ENCODE data around the gene CCNA1. TPM values are rescaled to one million over a fixed set of nuclear protein-coding genes. Genes with fewer than 3 reads are reported as not detected.
A peak's percentile ranks its signal among the peaks of the same experiment; 100 is the strongest.

Gene CCNA1
- total and polyA plus RNA-seq, 10 of the 15 experiments (the other 5 are each of a cell fraction or from before 2014, with no cell fraction given), result 0.38 to 6.0 (median 1.1) TPM

DNA sequence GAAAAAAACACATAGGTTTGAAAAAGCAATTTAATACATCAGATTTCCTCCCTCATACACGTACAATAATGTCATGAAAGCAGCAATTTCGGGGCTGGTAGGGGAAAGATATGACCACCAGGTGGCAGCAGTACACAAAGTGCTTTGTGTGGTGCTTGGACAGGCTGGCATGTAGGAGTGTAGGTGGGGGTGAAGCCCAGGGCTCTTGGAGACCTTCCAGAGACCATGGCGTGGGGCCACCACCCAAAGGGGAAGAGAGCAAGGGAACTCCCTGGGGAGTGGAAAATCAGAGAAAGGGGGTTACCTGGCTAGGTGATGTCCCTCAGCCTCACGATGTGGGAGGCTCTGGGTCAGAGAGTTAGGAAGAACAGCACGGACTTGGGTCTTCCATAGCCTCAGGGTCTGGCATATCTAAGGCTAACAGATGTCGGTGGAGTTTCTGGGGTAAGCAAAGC, 11.8 kb upstream of the CCNA1 start (continued):
- TF ChIP-seq, protein P1, sequence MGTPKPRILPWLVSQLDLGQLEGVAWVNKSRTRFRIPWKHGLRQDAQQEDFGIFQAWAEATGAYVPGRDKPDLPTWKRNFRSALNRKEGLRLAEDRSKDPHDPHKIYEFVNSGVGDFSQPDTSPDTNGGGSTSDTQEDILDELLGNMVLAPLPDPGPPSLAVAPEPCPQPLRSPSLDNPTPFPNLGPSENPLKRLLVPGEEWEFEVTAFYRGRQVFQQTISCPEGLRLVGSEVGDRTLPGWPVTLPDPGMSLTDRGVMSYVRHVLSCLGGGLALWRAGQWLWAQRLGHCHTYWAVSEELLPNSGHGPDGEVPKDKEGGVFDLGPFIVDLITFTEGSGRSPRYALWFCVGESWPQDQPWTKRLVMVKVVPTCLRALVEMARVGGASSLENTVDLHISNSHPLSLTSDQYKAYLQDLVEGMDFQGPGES (IDR thresholded peaks at IDR 0.05), result no peak
- TF ChIP-seq FOXM1 (IDR thresholded peaks at IDR 0.05; ENCODE audit: low read depth, low read length) (no peak), SRF (IDR thresholded peaks at IDR 0.05; ENCODE audit: low read depth in 2 of 2, low read length in 2 of 2) (no peak), EED (IDR thresholded peaks at IDR 0.05; ENCODE audit: low read depth) (no peak), RUNX3 (IDR thresholded peaks at IDR 0.05; ENCODE audit: low read length) (no peak), ZNF622 (IDR thresholded peaks at IDR 0.05) (no peak), BHLHE40 (IDR thresholded peaks at IDR 0.05; ENCODE audit: borderline replicate concordance in 1 of 2, low read depth in 2 of 2, low read length in 1 of 2) (0 out of 4 replicates have a peak, but pooled peaks of 1 of the 2 experiments have one; percentile 24), POU2F2 (IDR thresholded peaks at IDR 0.05; ENCODE audit: borderline replicate concordance, low read depth, low read length) (peak; percentile 28; the same call in 1 of the 3 replicates), NBN (IDR thresholded peaks at IDR 0.05) (no peak), IKZF2 (IDR thresholded peaks at IDR 0.05) (peak in 1 of 2 experiments; percentile 35; a peak in 1 of 4 replicates), ASH2L (IDR thresholded peaks at IDR 0.05; ENCODE audit: borderline replicate concordance, low read depth) (no peak)
- TF ChIP-seq, protein P2, sequence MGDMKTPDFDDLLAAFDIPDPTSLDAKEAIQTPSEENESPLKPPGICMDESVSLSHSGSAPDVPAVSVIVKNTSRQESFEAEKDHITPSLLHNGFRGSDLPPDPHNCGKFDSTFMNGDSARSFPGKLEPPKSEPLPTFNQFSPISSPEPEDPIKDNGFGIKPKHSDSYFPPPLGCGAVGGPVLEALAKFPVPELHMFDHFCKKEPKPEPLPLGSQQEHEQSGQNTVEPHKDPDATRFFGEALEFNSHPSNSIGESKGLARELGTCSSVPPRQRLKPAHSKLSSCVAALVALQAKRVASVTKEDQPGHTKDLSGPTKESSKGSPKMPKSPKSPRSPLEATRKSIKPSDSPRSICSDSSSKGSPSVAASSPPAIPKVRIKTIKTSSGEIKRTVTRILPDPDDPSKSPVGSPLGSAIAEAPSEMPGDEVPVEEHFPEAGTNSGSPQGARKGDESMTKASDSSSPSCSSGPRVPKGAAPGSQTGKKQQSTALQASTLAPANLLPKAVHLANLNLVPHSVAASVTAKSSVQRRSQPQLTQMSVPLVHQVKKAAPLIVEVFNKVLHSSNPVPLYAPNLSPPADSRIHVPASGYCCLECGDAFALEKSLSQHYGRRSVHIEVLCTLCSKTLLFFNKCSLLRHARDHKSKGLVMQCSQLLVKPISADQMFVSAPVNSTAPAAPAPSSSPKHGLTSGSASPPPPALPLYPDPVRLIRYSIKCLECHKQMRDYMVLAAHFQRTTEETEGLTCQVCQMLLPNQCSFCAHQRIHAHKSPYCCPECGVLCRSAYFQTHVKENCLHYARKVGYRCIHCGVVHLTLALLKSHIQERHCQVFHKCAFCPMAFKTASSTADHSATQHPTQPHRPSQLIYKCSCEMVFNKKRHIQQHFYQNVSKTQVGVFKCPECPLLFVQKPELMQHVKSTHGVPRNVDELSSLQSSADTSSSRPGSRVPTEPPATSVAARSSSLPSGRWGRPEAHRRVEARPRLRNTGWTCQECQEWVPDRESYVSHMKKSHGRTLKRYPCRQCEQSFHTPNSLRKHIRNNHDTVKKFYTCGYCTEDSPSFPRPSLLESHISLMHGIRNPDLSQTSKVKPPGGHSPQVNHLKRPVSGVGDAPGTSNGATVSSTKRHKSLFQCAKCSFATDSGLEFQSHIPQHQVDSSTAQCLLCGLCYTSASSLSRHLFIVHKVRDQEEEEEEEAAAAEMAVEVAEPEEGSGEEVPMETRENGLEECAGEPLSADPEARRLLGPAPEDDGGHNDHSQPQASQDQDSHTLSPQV (IDR thresholded peaks at IDR 0.05), result no peak
- TF ChIP-seq, protein P3, sequence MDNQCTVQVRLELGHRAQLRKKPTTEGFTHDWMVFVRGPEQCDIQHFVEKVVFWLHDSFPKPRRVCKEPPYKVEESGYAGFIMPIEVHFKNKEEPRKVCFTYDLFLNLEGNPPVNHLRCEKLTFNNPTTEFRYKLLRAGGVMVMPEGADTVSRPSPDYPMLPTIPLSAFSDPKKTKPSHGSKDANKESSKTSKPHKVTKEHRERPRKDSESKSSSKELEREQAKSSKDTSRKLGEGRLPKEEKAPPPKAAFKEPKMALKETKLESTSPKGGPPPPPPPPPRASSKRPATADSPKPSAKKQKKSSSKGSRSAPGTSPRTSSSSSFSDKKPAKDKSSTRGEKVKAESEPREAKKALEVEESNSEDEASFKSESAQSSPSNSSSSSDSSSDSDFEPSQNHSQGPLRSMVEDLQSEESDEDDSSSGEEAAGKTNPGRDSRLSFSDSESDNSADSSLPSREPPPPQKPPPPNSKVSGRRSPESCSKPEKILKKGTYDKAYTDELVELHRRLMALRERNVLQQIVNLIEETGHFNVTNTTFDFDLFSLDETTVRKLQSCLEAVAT (IDR thresholded peaks at IDR 0.05), result no peak
- TF ChIP-seq, protein P4, sequence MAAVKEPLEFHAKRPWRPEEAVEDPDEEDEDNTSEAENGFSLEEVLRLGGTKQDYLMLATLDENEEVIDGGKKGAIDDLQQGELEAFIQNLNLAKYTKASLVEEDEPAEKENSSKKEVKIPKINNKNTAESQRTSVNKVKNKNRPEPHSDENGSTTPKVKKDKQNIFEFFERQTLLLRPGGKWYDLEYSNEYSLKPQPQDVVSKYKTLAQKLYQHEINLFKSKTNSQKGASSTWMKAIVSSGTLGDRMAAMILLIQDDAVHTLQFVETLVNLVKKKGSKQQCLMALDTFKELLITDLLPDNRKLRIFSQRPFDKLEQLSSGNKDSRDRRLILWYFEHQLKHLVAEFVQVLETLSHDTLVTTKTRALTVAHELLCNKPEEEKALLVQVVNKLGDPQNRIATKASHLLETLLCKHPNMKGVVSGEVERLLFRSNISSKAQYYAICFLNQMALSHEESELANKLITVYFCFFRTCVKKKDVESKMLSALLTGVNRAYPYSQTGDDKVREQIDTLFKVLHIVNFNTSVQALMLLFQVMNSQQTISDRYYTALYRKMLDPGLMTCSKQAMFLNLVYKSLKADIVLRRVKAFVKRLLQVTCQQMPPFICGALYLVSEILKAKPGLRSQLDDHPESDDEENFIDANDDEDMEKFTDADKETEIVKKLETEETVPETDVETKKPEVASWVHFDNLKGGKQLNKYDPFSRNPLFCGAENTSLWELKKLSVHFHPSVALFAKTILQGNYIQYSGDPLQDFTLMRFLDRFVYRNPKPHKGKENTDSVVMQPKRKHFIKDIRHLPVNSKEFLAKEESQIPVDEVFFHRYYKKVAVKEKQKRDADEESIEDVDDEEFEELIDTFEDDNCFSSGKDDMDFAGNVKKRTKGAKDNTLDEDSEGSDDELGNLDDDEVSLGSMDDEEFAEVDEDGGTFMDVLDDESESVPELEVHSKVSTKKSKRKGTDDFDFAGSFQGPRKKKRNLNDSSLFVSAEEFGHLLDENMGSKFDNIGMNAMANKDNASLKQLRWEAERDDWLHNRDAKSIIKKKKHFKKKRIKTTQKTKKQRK (IDR thresholded peaks at IDR 0.05; ENCODE audit: low read depth, low read length), result no peak
- TF ChIP-seq, protein P5, sequence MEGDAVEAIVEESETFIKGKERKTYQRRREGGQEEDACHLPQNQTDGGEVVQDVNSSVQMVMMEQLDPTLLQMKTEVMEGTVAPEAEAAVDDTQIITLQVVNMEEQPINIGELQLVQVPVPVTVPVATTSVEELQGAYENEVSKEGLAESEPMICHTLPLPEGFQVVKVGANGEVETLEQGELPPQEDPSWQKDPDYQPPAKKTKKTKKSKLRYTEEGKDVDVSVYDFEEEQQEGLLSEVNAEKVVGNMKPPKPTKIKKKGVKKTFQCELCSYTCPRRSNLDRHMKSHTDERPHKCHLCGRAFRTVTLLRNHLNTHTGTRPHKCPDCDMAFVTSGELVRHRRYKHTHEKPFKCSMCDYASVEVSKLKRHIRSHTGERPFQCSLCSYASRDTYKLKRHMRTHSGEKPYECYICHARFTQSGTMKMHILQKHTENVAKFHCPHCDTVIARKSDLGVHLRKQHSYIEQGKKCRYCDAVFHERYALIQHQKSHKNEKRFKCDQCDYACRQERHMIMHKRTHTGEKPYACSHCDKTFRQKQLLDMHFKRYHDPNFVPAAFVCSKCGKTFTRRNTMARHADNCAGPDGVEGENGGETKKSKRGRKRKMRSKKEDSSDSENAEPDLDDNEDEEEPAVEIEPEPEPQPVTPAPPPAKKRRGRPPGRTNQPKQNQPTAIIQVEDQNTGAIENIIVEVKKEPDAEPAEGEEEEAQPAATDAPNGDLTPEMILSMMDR (IDR thresholded peaks at IDR 0.05 in 2 of 3, conservative IDR thresholded peaks at IDR 0.05 in 1 of 3; ENCODE audit: control insufficient read depth in 2 of 3, extremely low read depth in 1 of 3, insufficient read depth in 1 of 3, low read depth in 3 of 3, low read length in 3 of 3), result peak; percentile 79 to 86 (median 84)

All from GM12878 (cell line).